Ovary (tissue), 3 donors: Measurements from ENCODE around the gene FAM219A.

Experiments used
- CTCF ChIP-seq, 3 donors: fragments of 450-650 bp in 2 of 3; fragments of 200-600 bp in 1 of 3; IDR thresholded peaks; one replicate each; pipeline versions ENCODE4 v1.5.1 to v1.8.0; 2016 to 2022; ENCODE audit warnings: antibody characterized with exemption in 3 of 3, mild to moderate bottlenecking in 1 of 3
- EP300 ChIP-seq: sonication (generic); formaldehyde crosslinking; IDR thresholded peaks from one replicate; pipeline ENCODE4 v1.6.1; 2017; ENCODE audit warnings: antibody characterized with exemption
- POLR2A ChIP-seq: fragments of 450-650 bp; IDR thresholded peaks from one replicate; pipeline ENCODE4 v1.6.1; 2017; ENCODE audit warnings: antibody characterized with exemption, mild to moderate bottlenecking, moderate library complexity
- donor health status: DM: no; HTN: no; CAD: no.

- TF ChIP-seq CTCF (IDR thresholded peaks at IDR 0.05) (no peak), POLR2A (no peak), EP300 (no peak)
These were observed 85.8 kb downstream of the FAM219A start for GRCh38 chr9:34372467-34373011.
